Neuron (in vitro differentiated cells): Measurements from ENCODE around the gene WDR6.
"Not testable (repeated sequence)": the region's sequence is repeated elsewhere in the genome, so short reads cannot be mapped to it uniquely, and the experiment has no call there.

Experiments used
- H2AFZ ChIP-seq: one replicate; pipeline ENCODE4 v1.6.1; 2013; ENCODE audit warnings: low read depth, mild to moderate bottlenecking, inconsistent platforms, low read length, moderate library complexity
- H3K27me3 ChIP-seq: one replicate; pipeline ENCODE4 v1.6.1; 2013; ENCODE audit warnings: low read length; ENCODE audit not compliant: insufficient read depth
- H3K36me3 ChIP-seq: one replicate; pipeline ENCODE4 v1.6.1; 2013; ENCODE audit warnings: low read length; ENCODE audit not compliant: insufficient read depth
- H3K4me1 ChIP-seq: one replicate; pipeline ENCODE4 v1.6.1; 2013; ENCODE audit warnings: low read length; ENCODE audit not compliant: insufficient read depth
- H3K4me3 ChIP-seq: 2 replicates; pipeline ENCODE4 v1.5.1; 2013; ENCODE audit warnings: mild to moderate bottlenecking, low read length, moderate library complexity
- H3K9me3 ChIP-seq: one replicate; pipeline ENCODE4 v1.6.1; 2013; ENCODE audit warnings: low read length

The WDR6 gene

GRCh38 chr3:48997714-48998637, 9.2 kb upstream of the WDR6 start:
- H3K4me1 ChIP-seq = peaks cover 34% of the 10 kb centered on the region
- no peak overlapping the region for H3K4me3 ChIP-seq
- peaks cover 5% of the 10 kb centered on the region for H3K36me3 ChIP-seq
- no peak overlapping the region for H2AFZ ChIP-seq
- H3K9me3 ChIP-seq = no peaks in the 10 kb centered on the region
- H3K27me3 ChIP-seq = no peaks in the 10 kb centered on the region

GRCh38 chr3:48999085-48999858, 7.9 kb upstream of the WDR6 start:
- Histone ChIP-seq H3K27me3 (no peaks in the 10 kb centered on the region), H3K9me3 (no peaks in the 10 kb centered on the region), H3K4me3 (no peak overlapping the region), H3K36me3 (peaks cover 3% of the 10 kb centered on the region), H3K4me1 (peaks cover 34% of the 10 kb centered on the region), H2AFZ (no peak overlapping the region)

DNA sequence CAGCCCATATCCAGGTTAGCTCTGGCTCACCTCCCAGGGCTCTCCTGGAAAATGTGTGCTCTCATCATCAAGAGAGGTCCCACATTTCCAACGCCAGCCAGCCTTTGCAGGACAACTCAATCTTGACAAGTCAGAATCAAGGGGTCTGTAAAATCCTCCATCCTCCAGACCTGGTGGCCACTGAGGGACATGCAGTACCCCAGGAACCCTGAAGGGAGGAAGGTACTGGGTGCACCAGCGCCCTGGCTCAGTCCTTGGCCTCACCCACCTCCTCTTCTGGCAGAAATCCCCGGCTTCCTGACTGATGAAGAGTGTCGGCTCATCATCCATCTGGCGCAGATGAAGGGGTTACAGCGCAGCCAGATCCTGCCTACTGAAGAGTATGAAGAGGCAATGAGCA, 6.0 kb upstream of the WDR6 start:
- H3K27me3 ChIP-seq = no peaks in the 10 kb centered on the region
- H3K36me3 ChIP-seq = no peaks in the 10 kb centered on the region
- H3K9me3 ChIP-seq = no peaks in the 10 kb centered on the region
- peaks cover 36% of the 10 kb centered on the region for H3K4me1 ChIP-seq
- no peak overlapping the region for H3K4me3 ChIP-seq
- H2AFZ ChIP-seq = no peak overlapping the region

DNA sequence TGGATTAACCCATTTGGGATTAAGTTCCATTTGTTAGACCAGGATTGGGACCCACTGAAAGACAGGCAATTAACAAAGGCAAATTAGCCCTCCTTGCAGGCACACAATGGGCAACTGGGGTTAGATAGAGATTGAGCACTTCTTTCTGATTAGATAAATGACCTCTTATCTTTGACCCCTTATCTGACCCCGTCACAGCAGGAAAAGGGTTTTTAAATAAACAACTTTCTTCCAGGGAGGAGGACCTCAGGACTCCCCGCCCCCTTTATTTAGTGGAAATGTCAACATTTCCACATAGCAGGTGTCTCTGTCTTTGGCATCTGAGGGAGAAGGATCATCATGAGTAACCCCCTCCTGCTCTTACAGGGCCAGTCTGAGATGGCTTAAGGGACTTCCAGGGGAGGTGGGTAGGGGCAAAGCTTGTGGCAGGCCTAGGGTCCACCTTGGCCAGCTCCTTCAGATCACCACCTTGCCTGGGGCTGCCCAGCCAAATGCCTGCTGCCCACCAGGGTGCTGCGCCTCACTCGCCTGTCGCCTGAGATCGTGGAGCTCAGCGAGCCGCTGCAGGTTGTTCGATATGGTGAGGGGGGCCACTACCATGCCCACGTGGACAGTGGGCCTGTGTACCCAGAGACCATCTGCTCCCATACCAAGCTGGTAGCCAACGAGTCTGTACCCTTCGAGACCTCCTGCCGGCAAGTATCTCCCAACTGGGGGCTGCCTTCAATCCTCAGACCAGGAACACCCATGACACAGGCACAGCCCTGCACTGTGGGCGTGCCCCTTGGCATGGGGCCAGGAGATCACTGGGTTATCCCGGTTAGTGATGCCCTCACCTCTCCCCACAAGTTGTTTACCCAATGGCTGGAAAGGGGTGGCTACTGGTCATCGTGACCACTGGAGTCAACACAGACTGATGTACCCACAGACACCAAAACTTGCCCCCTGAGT, 2.6 kb upstream of the WDR6 start:
- no peak overlapping the region for H3K4me3 ChIP-seq
- H3K27me3 ChIP-seq = no peaks in the 10 kb centered on the region
- peaks cover 2% of the 10 kb centered on the region for H3K36me3 ChIP-seq
- no peak overlapping the region for H2AFZ ChIP-seq
- H3K9me3 ChIP-seq = no peaks in the 10 kb centered on the region
- H3K4me1 ChIP-seq = peaks cover 20% of the 10 kb centered on the region

- H3K36me3 ChIP-seq = peaks cover 2% of the 10 kb centered on the region
- H3K9me3 ChIP-seq = no peaks in the 10 kb centered on the region
- no peak overlapping the region for H2AFZ ChIP-seq
- H3K27me3 ChIP-seq = no peaks in the 10 kb centered on the region
- peaks cover 17% of the 10 kb centered on the region for H3K4me1 ChIP-seq
- H3K4me3 ChIP-seq = no peak overlapping the region
Observed at GRCh38 chr3:49005303-49005680, 1.9 kb upstream of the WDR6 start.

- Histone ChIP-seq H3K36me3 (peaks cover 2% of the 10 kb centered on the region), H3K27me3 (no peaks in the 10 kb centered on the region), H3K4me3 (peak overlapping the region; percentile 61), H2AFZ (no peak overlapping the region), H3K9me3 (no peaks in the 10 kb centered on the region), H3K4me1 (peaks cover 17% of the 10 kb centered on the region)
Observed at GRCh38 chr3:49005998-49006397, 1.2 kb upstream of the WDR6 start.

- H2AFZ ChIP-seq = peak overlapping the region; percentile 29
- no peaks in the 10 kb centered on the region for H3K27me3 ChIP-seq
- no peaks in the 10 kb centered on the region for H3K9me3 ChIP-seq
Observed at GRCh38 chr3:49006408-49007067, 653 bp upstream of the WDR6 start.

DNA sequence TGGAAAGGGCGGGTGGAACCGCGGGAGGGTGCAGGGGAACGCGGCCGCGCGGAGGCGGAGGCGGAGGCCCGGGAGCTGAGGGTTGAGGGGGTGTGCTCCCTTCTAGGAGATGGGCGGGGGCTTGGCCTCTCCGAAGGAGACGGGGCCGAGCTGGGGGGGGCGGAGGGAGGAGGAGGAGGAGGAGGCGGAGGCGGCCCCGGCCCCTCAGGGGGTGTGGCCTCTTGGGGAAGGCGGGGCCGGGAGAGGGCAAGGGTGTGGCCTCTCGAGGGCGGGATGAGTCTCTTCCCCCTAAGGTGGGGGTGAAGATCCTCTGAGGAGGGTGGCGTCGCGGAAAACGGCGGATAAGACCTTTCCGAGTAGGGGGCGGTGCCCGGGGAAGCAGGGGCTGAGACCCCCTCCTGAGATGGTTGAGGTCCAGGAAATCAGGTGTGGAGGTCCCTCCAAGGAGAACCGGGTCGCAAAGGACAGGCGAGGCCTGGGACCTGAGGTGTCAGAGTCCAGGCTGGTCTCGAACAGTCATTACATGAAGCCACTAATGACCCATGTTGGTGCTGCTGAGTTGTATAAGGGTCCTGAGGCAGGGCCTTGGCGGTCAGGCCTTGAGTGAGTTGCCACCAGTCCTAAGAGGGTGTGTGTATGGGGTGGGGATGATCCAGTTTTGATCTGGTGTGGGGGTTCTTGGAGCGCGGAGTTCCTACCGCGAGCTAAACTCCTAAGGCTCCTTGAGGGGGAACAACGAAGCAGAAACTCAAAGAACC, 759 bp downstream of the WDR6 start:
- H3K27me3 ChIP-seq = no peaks in the 10 kb centered on the region

More at GRCh38 chr3:49006408-49007067, 653 bp upstream of the WDR6 start:
- H3K36me3 ChIP-seq = peaks cover 5% of the 10 kb centered on the region
- peaks cover 17% of the 10 kb centered on the region for H3K4me1 ChIP-seq
- H3K4me3 ChIP-seq = peak overlapping the region; percentile 61

DNA sequence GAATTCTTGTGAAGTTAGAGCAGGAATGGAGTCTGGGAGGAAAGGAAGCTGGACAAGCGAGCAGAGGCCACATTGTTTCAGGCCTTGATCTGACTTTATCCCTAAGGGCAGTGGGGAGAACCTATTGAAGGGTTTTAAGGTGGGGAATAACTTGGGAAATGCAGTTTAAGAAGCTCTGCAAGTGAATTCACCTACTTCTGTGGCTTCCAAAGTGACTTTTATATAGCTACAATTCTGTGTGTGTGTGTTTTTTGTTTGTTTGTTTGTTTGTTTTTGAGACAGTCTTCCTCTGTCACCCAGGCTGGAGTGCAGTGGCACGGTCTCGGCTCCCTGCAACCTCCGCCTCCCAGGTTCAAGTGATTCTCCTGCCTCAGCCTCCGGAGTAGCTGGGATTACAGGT, 1.4 kb downstream of the WDR6 start:
- H3K27me3 ChIP-seq, H2AFZ ChIP-seq, H3K9me3 ChIP-seq: not testable (repeated sequence)
- Histone ChIP-seq H3K4me1 (peaks cover 17% of the 10 kb centered on the region), H3K4me3 (peak overlapping the region; percentile 61), H3K36me3 (peaks cover 25% of the 10 kb centered on the region)

More for the DNA sequence above, 759 bp downstream of the WDR6 start:
- H3K4me1 ChIP-seq = peaks cover 17% of the 10 kb centered on the region
- H2AFZ ChIP-seq = no peak overlapping the region
- H3K36me3 ChIP-seq = peaks cover 19% of the 10 kb centered on the region
- H3K4me3 ChIP-seq = peak overlapping the region; percentile 61
- H3K9me3 ChIP-seq = no peaks in the 10 kb centered on the region

DNA sequence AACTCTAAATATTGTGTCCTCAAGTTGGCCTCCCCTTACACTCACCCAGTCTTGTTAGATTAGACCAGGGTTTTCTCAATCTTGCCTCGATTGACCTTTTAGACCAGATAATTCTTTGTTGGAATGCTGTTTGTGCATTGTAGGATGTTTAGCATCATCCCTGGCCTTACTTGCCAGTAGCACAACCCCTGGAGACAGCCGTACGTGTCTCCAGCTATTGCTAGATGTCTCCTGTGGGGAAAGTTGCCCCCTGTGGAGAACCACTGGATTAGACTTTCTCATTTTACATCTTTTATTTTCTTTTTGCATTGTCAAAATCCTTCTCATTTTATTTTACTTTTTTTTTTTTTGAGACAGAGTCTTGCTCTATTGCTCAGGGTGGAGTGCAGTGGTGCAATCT, 2.2 kb downstream of the WDR6 start:
- Histone ChIP-seq H3K4me3 (no peak overlapping the region), H3K9me3 (no peaks in the 10 kb centered on the region), H2AFZ (no peak overlapping the region), H3K27me3 (no peaks in the 10 kb centered on the region), H3K36me3 (peaks cover 33% of the 10 kb centered on the region), H3K4me1 (peaks cover 17% of the 10 kb centered on the region)

GRCh38 chr3:49012441-49013017, 5.3 kb downstream of the WDR6 start:
- Histone ChIP-seq H3K27me3 (no peaks in the 10 kb centered on the region), H3K4me1 (peaks cover 13% of the 10 kb centered on the region), H3K4me3 (no peak overlapping the region), H3K9me3 (no peaks in the 10 kb centered on the region), H3K36me3 (peaks cover 59% of the 10 kb centered on the region), H2AFZ (no peak overlapping the region)
